H9 (cell line): ENCODE data around the gene ZGRF1. TPM values are rescaled to one million over a fixed set of nuclear protein-coding genes. Genes with fewer than 3 reads are reported as not detected.

ENCODE experiments used
- DNase-seq: peaks from one replicate; pipeline ENCODE4 v3.0.0-alpha.2; 2017
- H2AFZ ChIP-seq: one replicate; pipeline ENCODE4 v1.6.1; 2013; ENCODE audit warnings: mild to moderate bottlenecking, low read length, control low read depth, moderate library complexity
- H2AK5ac ChIP-seq: 2 replicates; pipeline ENCODE4 v1.6.1; 2013; ENCODE audit warnings: low read length, control low read depth, mixed read lengths; ENCODE audit not compliant: insufficient read length
- H2BK120ac ChIP-seq: one replicate; pipeline ENCODE4 v1.6.1; 2013; ENCODE audit warnings: low read depth, mild to moderate bottlenecking, low read length, control low read depth, inconsistent platforms; ENCODE audit not compliant: poor library complexity, severe bottlenecking
- H2BK12ac ChIP-seq: 2 replicates; pipeline ENCODE4 v1.6.1; 2013; ENCODE audit warnings: low read length, control low read depth, mixed read lengths, low read depth; ENCODE audit not compliant: insufficient read length
- H2BK15ac ChIP-seq: 2 replicates; pipeline ENCODE4 v1.6.1; 2013; ENCODE audit warnings: low read depth, low read length, control low read depth
- H2BK20ac ChIP-seq: one replicate; pipeline ENCODE4 v1.6.1; 2013; ENCODE audit warnings: low read depth, mild to moderate bottlenecking, low read length, control low read depth, inconsistent platforms; ENCODE audit not compliant: poor library complexity, severe bottlenecking
- H2BK5ac ChIP-seq: 2 replicates; pipeline ENCODE4 v1.6.1; 2013; ENCODE audit warnings: low read length, control low read depth, mixed read lengths; ENCODE audit not compliant: insufficient read length
- H3K14ac ChIP-seq: 2 replicates; pipeline ENCODE4 v1.6.1; 2013; ENCODE audit warnings: low read length, control low read depth; ENCODE audit not compliant: insufficient read depth
- H3K18ac ChIP-seq: 2 replicates; pipeline ENCODE4 v1.6.1; 2013; ENCODE audit warnings: low read depth, mild to moderate bottlenecking, mixed read lengths, low read length, control low read depth; ENCODE audit not compliant: insufficient read length
- H3K23ac ChIP-seq: 2 replicates; pipeline ENCODE4 v1.6.1; 2013; ENCODE audit warnings: low read length, control low read depth, mixed read lengths, low read depth; ENCODE audit not compliant: insufficient read length
- H3K23me2 ChIP-seq: 2 replicates; pipeline ENCODE4 v1.6.1; 2013; ENCODE audit warnings: low read depth, mild to moderate bottlenecking, mixed read lengths, low read length, control low read depth; ENCODE audit not compliant: insufficient read length, poor library complexity, severe bottlenecking
- H3K27ac ChIP-seq: 2 replicates; pipeline ENCODE4 v1.5.1; 2013; ENCODE audit warnings: low read length, control low read depth, mixed read lengths, low read depth; ENCODE audit not compliant: insufficient read length
- H3K27me3 ChIP-seq: 2 replicates; pipeline ENCODE4 v1.6.1; 2013; ENCODE audit warnings: low read length, control low read depth, inconsistent platforms; ENCODE audit not compliant: insufficient read depth
- H3K4ac ChIP-seq: 2 replicates; pipeline ENCODE4 v1.6.1; 2013; ENCODE audit warnings: low read depth, mild to moderate bottlenecking, control low read depth, inconsistent platforms, low read length, moderate library complexity
- H3K4me1 ChIP-seq: 2 replicates; pipeline ENCODE4 v1.6.1; 2013; ENCODE audit warnings: low read length, control low read depth, inconsistent platforms; ENCODE audit not compliant: insufficient read depth
- H3K4me2 ChIP-seq: 2 replicates; pipeline ENCODE4 v1.6.1; 2013; ENCODE audit warnings: low read length, control low read depth, mixed read lengths; ENCODE audit not compliant: insufficient read length, insufficient read depth
- H3K56ac ChIP-seq: 2 replicates; pipeline ENCODE4 v1.6.1; 2013; ENCODE audit warnings: low read depth, mild to moderate bottlenecking, mixed read lengths, low read length, control low read depth; ENCODE audit not compliant: insufficient read length
- H3K79me1 ChIP-seq: 2 replicates; pipeline ENCODE4 v1.6.1; 2013; ENCODE audit warnings: low read depth, mild to moderate bottlenecking, moderate library complexity, low read length, control low read depth, inconsistent platforms; ENCODE audit not compliant: insufficient read depth, poor library complexity, severe bottlenecking
- H3K79me2 ChIP-seq: 2 replicates; pipeline ENCODE4 v1.6.1; 2013; ENCODE audit warnings: low read length, control low read depth, inconsistent platforms; ENCODE audit not compliant: insufficient read depth
- H3K9ac ChIP-seq: 2 replicates; pipeline ENCODE4 v1.6.1; 2013; ENCODE audit warnings: low read length, control low read depth, mixed read lengths; ENCODE audit not compliant: insufficient read length; ENCODE audit errors: extremely low read depth
- H3K9me3 ChIP-seq: one replicate; pipeline ENCODE4 v1.6.1; 2013; ENCODE audit warnings: low read depth, low read length, inconsistent platforms; ENCODE audit not compliant: control insufficient read depth
- H3T11ph ChIP-seq: one replicate; pipeline ENCODE4 v1.6.1; 2013; ENCODE audit warnings: mild to moderate bottlenecking, low read length, control low read depth, inconsistent platforms
- H4K20me1 ChIP-seq: one replicate; pipeline ENCODE4 v1.6.1; 2013; ENCODE audit not compliant: control insufficient read depth, insufficient read length, insufficient read depth
- H4K5ac ChIP-seq: 2 replicates; pipeline ENCODE4 v1.6.1; 2013; ENCODE audit warnings: low read depth, mild to moderate bottlenecking, mixed read lengths, low read length, control low read depth; ENCODE audit not compliant: insufficient read length
- H4K8ac ChIP-seq: replicated peaks from 2 replicates; pipeline ENCODE4 v1.6.1; 2013; ENCODE audit warnings: low read length, control low read depth, mixed read lengths, low read depth; ENCODE audit not compliant: insufficient read length
- H4K91ac ChIP-seq: 2 replicates; pipeline ENCODE4 v1.6.1; 2013; ENCODE audit warnings: low read depth, mild to moderate bottlenecking, moderate library complexity, mixed read lengths, low read length, control low read depth; ENCODE audit not compliant: insufficient read length
- H3K27ac Mint-ChIP-seq, 3 experiments: 2 replicates in 2 of 3; 3 replicates in 1 of 3; pipeline ENCODE4 v1.8.0; 2020 to 2021; ENCODE audit warnings: mixed read lengths in 3 of 3, mild to moderate bottlenecking in 1 of 3, moderate library complexity in 1 of 3
- H3K27me3 Mint-ChIP-seq: 2 replicates; pipeline ENCODE4 v1.8.0; 2021; ENCODE audit warnings: low read depth, mild to moderate bottlenecking, moderate library complexity, mixed read lengths
- H3K36me3 Mint-ChIP-seq, 3 experiments: 2 replicates in 2 of 3; 3 replicates in 1 of 3; pipeline ENCODE4 v1.8.0; 2020 to 2021; ENCODE audit warnings: low read depth in 3 of 3, mixed read lengths in 3 of 3; ENCODE audit not compliant: insufficient read depth in 1 of 3
- H3K4me1 Mint-ChIP-seq, 2 experiments: 2 replicates each; pipeline ENCODE4 v1.8.0; 2020; ENCODE audit warnings: mixed read lengths in 2 of 2
- H3K4me3 Mint-ChIP-seq, 2 experiments: 2 replicates in 1 of 2; 3 replicates in 1 of 2; pipeline ENCODE4 v1.8.0; 2020 to 2021; ENCODE audit warnings: mild to moderate bottlenecking in 2 of 2, mixed read lengths in 2 of 2, moderate library complexity in 1 of 2
- H3K9me3 Mint-ChIP-seq, 2 experiments: 2 replicates in 1 of 2; 3 replicates in 1 of 2; pipeline ENCODE4 v1.8.0; 2020; ENCODE audit warnings: mild to moderate bottlenecking in 2 of 2, mixed read lengths in 2 of 2, moderate library complexity in 1 of 2
- CTCF ChIP-seq: fragments of 200-600 bp; sonication (generic); conservative IDR thresholded peaks from 3 replicates; pipeline ENCODE4 v1.8.0; 2021; ENCODE audit warnings: antibody characterized with exemption, mild to moderate bottlenecking
- total RNA-seq: library from RNA; stranded (reverse); gene quantifications from 2 replicates; pipeline ENCODE4 v1.2.1, GENCODE V29; 2021

ZGRF1 gene
- total RNA-seq, 1 experiment from 2014 or later, result 38.3 TPM

GRCh38 chr4:112673076-112673475 is 36.4 kb upstream of the ZGRF1 start:
- Histone ChIP-seq H3K14ac (no peak overlapping the region), H3K18ac (no peak overlapping the region), H3K9ac (no peak overlapping the region), H3K79me2 (no peaks in the 10 kb centered on the region), H2AK5ac (no peak overlapping the region), H2BK15ac (no peak overlapping the region), H3K23ac (no peak overlapping the region), H3T11ph (no peak overlapping the region), H3K9me3 (no peaks in the 10 kb centered on the region), H4K5ac (no peak overlapping the region), H2BK120ac (no peak overlapping the region), H3K79me1 (no peaks in the 10 kb centered on the region), H2AFZ (no peak overlapping the region), H4K91ac (no peak overlapping the region), H3K27ac (no peak overlapping the region), H3K4ac (no peak overlapping the region), H4K20me1 (no peaks in the 10 kb centered on the region), H2BK5ac (no peak overlapping the region), H3K27me3 (no peaks in the 10 kb centered on the region), H3K4me2 (no peak overlapping the region), H3K23me2 (no peaks in the 10 kb centered on the region), H3K56ac (no peak overlapping the region), H3K4me1 (no peaks in the 10 kb centered on the region; the same call in 1 of the 2 replicates), H4K8ac (no peak overlapping the region), H2BK20ac (no peak overlapping the region), H2BK12ac (no peak overlapping the region)
- peaks cover 19 to 33% of the 10 kb centered on the region in 2 experiments for H3K4me1 Mint-ChIP-seq
- no peaks in the 10 kb centered on the region for H3K9me3 Mint-ChIP-seq
- DNase-seq, result no peak
- H3K27me3 Mint-ChIP-seq, result no peaks in the 10 kb centered on the region
- H3K36me3 Mint-ChIP-seq, result no peaks in the 10 kb centered on the region
- H3K4me3 Mint-ChIP-seq, result no peak overlapping the region
- TF ChIP-seq CTCF, result no peak
- no peak overlapping the region for H3K27ac Mint-ChIP-seq
